ENCODE measurements around the gene GASK1A. TPM values are rescaled to one million over a fixed set of nuclear protein-coding genes. Genes with fewer than 3 reads are reported as not detected.

The GASK1A gene
- total and polyA plus RNA-seq, 2 donors (not counting 3 experiments of a cell fraction or from before 2014, with no cell fraction given): 0.04 TPM; not detected in 1

DNA sequence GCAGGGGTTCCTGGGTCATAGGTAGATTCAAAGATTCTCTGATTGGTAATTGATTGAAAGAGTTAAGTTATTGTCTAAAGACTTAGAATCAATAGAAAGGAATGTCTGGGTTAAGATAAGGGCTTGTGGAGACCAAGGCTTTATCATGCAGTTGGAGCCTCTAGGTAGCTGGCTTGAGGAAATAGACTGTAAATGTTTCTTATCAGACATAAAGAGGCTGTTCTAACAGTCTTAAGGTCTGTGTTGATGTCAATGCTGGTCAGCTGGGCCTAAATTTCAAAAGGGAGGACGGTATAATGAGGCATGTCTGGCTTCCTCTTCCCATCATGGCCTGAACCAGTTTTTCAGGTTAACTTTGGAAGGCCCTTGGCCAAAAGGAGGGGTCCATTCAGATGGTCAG is 48.9 kb downstream of the GASK1A start:
- Histone ChIP-seq H3K36me3 (ENCODE audit: control insufficient read depth in 2 of 2, extremely low read depth in 1 of 2, insufficient read depth in 2 of 2, low read length in 2 of 2) (no peaks in the 10 kb centered on the region), H3K4me2 (ENCODE audit: insufficient read depth, low read length) (no peak overlapping the region), H3K9me1 (replicated peaks; ENCODE audit: control insufficient read depth, extremely low read depth, insufficient read depth, low read length) (no peaks in the 10 kb centered on the region), H3K27ac (ENCODE audit: insufficient read depth, low read depth, low read length) (no peak overlapping the region), H3K4me1 (ENCODE audit: control insufficient read depth, extremely low read depth, insufficient read depth, low read length) (no peaks in the 10 kb centered on the region), H2AFZ (ENCODE audit: low read depth, low read length) (no peak overlapping the region), H3K9me3 (replicated peaks; ENCODE audit: control insufficient read depth, insufficient read depth, low read length) (no peaks in the 10 kb centered on the region), H3K9ac (replicated peaks; ENCODE audit: extremely low read depth, insufficient read depth, low read length) (no peak overlapping the region), H4K20me1 (replicated peaks; ENCODE audit: control insufficient read depth, extremely low read depth, insufficient read depth, low read length) (no peaks in the 10 kb centered on the region), H3K27me3 (ENCODE audit: control insufficient read depth in 2 of 2, insufficient read depth in 2 of 2, low read length in 2 of 2) (peaks cover 0 to 4% of the 10 kb centered on the region in 2 experiments), H3K4me3 (replicated peaks in 1 of 3; ENCODE audit: insufficient read depth in 1 of 3, low read depth in 1 of 3, low read length in 3 of 3) (no peak overlapping the region), H3K79me2 (ENCODE audit: control insufficient read depth, insufficient read depth, low read length) (no peaks in the 10 kb centered on the region)
- POLR2A ChIA-PET: no interaction called here
- CTCF ChIA-PET: no interaction called here
- dilution Hi-C loops (cut with MboI; ENCODE audit: extremely low pct_ligation_motif_present, low sequenced_read_pairs): no loop called here
- no peak for FAIRE-seq
- intact Hi-C loops (cut with micrococcal nuclease): no loop called here
- no peak for DNase-seq (ENCODE audit: low read depth, low spot score)
- BruUV-seq (replicated peaks): no TSS peak
- TF ChIP-seq JUN (IDR thresholded peaks at IDR 0.05; ENCODE audit: borderline replicate concordance, insufficient read depth, insufficient read length, low read depth) (no peak), MYC (IDR thresholded peaks at IDR 0.05; ENCODE audit: low read depth, low read length) (no peak), EZH2 (IDR thresholded peaks at IDR 0.05; ENCODE audit: borderline replicate concordance, low read depth, low read length, severe bottlenecking) (no peak), POLR2AphosphoS5 (IDR thresholded peaks at IDR 0.05; ENCODE audit: insufficient read depth, low read depth, low read length) (no peak), POLR2A (IDR thresholded peaks at IDR 0.05; ENCODE audit: low read depth, low read length) (no peak), GATA2 (IDR thresholded peaks at IDR 0.05; ENCODE audit: insufficient read depth, insufficient read length, low read depth, low read length) (no peak), FOS (IDR thresholded peaks at IDR 0.05; ENCODE audit: borderline replicate concordance, insufficient read depth, low read length) (no peak)
- TF ChIP-seq, protein P1, sequence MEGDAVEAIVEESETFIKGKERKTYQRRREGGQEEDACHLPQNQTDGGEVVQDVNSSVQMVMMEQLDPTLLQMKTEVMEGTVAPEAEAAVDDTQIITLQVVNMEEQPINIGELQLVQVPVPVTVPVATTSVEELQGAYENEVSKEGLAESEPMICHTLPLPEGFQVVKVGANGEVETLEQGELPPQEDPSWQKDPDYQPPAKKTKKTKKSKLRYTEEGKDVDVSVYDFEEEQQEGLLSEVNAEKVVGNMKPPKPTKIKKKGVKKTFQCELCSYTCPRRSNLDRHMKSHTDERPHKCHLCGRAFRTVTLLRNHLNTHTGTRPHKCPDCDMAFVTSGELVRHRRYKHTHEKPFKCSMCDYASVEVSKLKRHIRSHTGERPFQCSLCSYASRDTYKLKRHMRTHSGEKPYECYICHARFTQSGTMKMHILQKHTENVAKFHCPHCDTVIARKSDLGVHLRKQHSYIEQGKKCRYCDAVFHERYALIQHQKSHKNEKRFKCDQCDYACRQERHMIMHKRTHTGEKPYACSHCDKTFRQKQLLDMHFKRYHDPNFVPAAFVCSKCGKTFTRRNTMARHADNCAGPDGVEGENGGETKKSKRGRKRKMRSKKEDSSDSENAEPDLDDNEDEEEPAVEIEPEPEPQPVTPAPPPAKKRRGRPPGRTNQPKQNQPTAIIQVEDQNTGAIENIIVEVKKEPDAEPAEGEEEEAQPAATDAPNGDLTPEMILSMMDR (IDR thresholded peaks at IDR 0.05; ENCODE audit: extremely low read depth in 1 of 2, insufficient read depth in 1 of 2, low read depth in 1 of 2, low read length in 2 of 2): no peak
- TF ChIP-seq, protein P2, sequence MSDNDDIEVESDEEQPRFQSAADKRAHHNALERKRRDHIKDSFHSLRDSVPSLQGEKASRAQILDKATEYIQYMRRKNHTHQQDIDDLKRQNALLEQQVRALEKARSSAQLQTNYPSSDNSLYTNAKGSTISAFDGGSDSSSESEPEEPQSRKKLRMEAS (IDR thresholded peaks at IDR 0.05; ENCODE audit: insufficient read depth, insufficient read length): no peak

All from endothelial cell of umbilical vein (primary cell).